Hematopoietic multipotent progenitor cell treated with erythropoietin and hydrocortisone succinate and interleukin-3 and kit ligand, for 6 days (in vitro differentiated cells): ENCODE data around the gene PIPOX.
A peak's percentile ranks its signal among the peaks of the same experiment; 100 is the strongest.

Experiments used
- DNase-seq: peaks from one replicate; pipeline ENCODE4 v3.0.0-alpha.2; 2015

PIPOX gene

GRCh38 chr17:29049541-29050145 lies 6.7 kb downstream of the PIPOX start:
- no peak for DNase-seq

GRCh38 chr17:29050176-29050575 lies 7.2 kb downstream of the PIPOX start:
- DNase-seq = no peak

GRCh38 chr17:29051194-29051593 lies 8.3 kb downstream of the PIPOX start:
- no peak for DNase-seq

- no peak for DNase-seq
Observed at GRCh38 chr17:29051731-29052130, 8.8 kb downstream of the PIPOX start.

DNA sequence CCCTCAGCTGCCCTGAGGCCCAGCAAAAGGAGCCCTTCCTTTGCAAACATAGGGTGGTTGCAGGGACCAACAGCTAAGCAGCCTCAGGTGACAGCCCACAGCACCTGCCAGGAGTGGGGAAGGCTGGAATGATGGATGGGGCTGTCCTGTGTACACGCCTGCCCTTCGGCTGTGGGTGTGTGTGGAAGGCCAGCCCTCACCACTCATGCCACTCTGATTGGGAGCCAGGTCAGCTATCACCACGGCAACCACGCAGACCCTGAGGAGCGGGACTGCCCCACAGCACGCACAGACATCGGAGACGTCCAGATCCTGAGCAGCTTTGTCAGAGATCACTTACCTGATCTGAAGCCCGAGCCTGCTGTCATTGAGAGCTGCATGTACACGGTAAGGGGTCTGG lies 11.9 kb downstream of the PIPOX start:
- no peak for DNase-seq

- DNase-seq = no peak
Observed at GRCh38 chr17:29057361-29057760, 14.4 kb downstream of the PIPOX start.

GRCh38 chr17:29058391-29058790 lies 15.4 kb downstream of the PIPOX start:
- DNase-seq = no peak

- no peak for DNase-seq
Observed at GRCh38 chr17:29059281-29059680, 16.3 kb downstream of the PIPOX start.

GRCh38 chr17:29060475-29060874 lies 17.5 kb downstream of the PIPOX start:
- DNase-seq = no peak

DNA sequence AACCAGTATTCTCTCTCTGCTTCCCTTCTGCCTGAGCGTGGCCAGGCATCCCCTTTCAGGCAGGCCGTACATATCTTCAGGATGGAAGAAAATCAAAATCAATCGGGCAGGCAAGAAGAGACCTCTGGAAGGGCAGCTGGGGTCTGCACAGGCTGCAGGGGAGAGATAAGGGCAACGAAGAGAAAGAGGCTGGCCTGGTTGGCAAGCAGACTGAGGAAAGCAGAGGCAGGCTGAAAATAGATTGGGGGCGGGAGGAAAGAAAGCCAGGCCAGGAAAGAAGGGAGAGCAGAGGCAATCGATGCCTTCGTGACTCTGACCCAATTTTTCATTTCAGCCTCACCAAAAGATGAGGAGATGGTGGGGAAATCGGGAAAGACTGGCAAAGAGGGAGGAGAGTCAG lies 18.1 kb downstream of the PIPOX start:
- DNase-seq = peak; percentile 77

GRCh38 chr17:29062215-29062614 lies 19.3 kb downstream of the PIPOX start:
- no peak for DNase-seq

GRCh38 chr17:29063992-29064391 lies 21.1 kb downstream of the PIPOX start:
- DNase-seq = peak; percentile 36

DNA sequence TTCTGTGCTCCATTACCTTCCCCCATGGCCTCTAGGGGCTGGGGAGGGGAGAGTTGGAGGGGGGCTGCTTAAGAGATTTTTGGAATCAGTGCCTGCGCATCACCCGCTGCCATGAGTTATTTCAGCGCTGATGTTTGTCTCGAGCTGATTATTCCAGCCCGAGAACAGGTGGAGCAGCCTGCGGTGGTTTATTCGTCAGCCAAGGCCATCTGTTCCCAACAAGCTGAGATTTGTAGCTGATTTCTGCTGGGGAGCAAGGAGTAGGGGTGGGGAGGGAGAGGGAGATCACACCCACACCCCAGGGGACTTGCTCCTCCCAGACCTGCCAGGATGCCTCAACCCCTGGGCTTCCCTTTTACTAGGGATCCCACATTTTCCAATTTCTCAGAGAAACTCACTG lies 23.1 kb downstream of the PIPOX start:
- DNase-seq = no peak

DNA sequence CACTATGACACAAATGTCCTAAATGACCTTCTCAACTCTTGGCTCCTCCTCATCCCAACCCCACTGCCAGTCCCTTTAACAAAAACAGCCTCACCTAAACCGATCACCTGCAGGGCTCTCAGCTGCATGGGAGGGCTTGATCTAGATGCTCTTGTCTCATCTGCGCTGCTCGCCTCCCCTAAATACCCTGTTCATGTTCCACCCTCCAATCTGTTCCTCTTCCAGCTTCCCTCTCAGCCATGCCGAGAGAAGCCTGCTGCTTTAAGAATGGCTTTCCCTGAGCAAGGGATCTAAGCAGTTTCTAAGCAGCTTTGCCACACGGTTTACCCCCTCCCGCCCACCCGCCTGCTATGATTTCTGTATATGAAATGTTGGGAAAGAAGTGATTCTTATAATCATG lies 23.7 kb downstream of the PIPOX start:
- no peak for DNase-seq

GRCh38 chr17:29068818-29069217 lies 25.9 kb downstream of the PIPOX start:
- DNase-seq = no peak

GRCh38 chr17:29069526-29070041 lies 26.6 kb downstream of the PIPOX start:
- peak; percentile 21 for DNase-seq

DNA sequence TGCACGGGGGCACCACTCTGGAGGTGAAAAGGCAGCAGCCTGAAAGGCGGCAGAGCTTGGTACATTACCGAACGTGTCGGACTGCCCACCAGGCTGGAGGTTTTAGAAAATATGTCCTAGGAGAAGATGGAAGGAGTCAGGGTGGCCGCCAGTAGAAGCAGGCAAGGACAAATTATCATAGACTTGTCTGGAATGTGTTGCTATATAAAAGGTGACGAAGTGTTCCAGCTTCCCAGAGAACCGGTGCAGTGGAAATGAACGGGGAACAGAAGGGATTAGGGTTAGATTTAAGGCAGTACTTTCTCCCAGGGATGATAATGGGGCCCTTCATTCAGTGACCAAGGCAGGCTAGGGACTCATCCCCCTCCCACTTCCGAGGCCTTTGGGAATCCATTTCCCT lies 27.4 kb downstream of the PIPOX start:
- DNase-seq = no peak

DNA sequence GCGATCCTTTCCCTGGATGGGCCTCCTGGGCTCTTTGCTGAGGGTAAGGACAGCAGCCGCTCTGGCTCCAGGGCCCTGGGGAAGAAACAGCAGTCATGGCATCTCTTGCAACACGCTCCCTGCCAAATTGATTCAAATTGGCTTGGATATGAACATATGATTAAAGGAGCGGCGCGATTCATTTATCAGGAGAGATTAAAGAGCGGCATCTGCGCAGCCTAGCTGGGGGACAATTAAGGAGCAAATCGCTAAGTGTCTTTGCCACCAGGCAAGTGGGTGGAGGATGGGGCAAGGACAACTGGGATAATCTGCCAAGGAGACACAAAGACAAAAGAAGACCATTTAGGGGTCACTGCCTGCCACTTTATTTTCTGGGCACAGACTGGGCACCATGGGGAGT lies 27.8 kb downstream of the PIPOX start:
- no peak for DNase-seq

DNA sequence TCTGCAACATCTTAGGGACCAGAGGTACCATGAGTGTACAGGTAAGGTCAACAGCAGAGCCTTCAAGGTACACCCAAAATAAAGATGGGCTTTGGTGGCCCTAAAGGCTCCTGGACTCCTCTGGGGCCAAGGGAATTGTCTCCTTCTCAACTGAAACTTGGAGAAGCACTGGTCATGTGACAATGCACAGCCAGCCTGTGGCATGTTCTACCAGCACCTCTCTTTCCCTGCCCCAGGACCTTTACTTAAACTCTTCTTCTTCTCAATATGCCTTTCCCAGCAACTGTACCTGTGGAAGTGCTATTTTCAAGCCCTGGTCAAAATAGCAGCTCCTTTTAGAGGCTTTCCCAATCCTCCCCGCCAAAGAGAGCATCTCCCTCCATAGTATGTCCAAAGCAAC lies 28.4 kb downstream of the PIPOX start:
- DNase-seq = no peak

GRCh38 chr17:29073045-29073444 lies 30.1 kb downstream of the PIPOX start:
- DNase-seq = no peak

DNA sequence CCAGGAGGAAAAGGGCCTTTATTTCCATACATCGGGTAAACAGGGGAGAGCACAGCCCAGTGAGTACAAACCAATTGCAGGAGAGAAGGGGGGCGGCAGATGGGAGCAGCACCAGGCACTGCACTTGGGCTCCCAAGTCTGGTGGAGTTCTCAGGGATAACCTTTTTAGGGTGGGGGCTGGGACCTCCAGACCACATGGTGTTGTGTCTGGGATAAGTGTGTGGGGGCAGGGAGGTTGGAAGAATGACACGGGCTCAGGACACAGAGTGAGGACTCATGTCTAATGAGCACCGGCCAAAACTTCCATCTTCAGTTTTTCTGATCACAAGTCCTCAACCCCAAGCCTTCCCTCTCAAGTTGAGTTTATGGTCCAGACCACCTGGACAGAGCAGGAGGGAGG lies 30.6 kb downstream of the PIPOX start:
- DNase-seq = no peak

DNA sequence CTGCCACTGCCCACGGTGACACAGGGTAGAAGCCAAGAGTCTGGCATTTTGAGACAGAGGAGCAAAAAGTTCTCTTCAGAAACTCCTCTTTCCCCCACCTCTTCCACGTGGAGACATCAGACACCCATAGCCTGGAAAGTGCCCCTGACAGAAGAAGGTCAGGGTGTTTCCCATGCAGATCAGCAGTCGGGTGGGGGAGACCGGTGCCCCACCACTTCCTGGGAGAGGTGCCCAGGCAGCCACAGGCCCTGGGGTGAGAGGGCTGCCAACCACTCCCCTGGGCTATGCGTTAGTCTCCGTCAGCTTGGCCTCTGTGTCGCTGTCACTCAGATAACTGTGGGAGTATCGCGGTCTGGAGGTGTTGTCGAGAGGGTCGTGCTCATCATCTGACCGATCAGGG lies 31.5 kb downstream of the PIPOX start:
- DNase-seq = no peak

GRCh38 chr17:29076087-29076486 lies 33.1 kb downstream of the PIPOX start:
- no peak for DNase-seq

DNA sequence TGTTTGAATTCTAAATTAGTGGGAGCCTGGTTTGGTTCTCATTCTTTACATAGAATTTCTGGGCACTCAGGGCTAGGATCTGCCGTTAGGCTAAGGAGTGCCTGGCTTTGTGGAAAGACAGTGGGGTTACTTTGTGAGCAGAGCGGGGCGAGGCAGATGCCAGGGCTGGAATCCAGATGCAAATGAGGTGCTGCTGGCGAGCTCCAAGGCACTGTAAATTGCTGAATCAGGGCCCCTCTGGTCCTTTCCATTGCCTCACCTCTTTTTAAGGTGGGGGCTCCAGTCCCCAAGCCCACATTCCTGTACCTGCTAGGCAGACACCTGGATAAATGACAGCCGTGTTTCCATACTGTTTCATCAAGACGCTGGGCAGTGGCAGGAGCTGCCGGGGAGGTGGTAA lies 33.8 kb downstream of the PIPOX start:
- DNase-seq = no peak

DNA sequence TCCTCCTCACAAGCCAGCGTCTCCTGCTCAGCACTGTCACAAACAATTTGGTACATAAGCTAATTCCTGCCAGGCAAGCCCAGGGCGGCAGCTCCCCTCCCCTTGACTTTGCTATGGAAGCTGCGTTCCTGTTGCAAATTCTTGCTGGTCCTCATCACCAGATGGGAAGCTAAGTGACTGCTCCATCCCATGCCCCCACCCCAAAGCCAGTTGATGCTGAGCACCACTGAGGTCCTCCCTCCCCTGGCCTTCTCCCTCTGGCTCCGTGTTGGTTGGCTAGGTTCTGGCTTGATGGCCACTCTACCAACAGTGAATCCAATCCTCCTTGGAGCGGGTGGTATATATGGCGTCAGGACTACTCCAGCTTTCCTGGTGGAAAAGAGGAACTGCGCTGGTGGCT lies 34.4 kb downstream of the PIPOX start:
- DNase-seq = no peak
